Measurements from ENCODE around the gene PRODH2. TPM values are rescaled to one million over a fixed set of nuclear protein-coding genes. Genes with fewer than 3 reads are reported as not detected.
"Not testable (repeated sequence)": the region's sequence is repeated elsewhere in the genome, so short reads cannot be mapped to it uniquely, and the experiment has no call there.

Gene PRODH2
- total RNA-seq, 2 donors from 2014 or later, result not detected

DNA sequence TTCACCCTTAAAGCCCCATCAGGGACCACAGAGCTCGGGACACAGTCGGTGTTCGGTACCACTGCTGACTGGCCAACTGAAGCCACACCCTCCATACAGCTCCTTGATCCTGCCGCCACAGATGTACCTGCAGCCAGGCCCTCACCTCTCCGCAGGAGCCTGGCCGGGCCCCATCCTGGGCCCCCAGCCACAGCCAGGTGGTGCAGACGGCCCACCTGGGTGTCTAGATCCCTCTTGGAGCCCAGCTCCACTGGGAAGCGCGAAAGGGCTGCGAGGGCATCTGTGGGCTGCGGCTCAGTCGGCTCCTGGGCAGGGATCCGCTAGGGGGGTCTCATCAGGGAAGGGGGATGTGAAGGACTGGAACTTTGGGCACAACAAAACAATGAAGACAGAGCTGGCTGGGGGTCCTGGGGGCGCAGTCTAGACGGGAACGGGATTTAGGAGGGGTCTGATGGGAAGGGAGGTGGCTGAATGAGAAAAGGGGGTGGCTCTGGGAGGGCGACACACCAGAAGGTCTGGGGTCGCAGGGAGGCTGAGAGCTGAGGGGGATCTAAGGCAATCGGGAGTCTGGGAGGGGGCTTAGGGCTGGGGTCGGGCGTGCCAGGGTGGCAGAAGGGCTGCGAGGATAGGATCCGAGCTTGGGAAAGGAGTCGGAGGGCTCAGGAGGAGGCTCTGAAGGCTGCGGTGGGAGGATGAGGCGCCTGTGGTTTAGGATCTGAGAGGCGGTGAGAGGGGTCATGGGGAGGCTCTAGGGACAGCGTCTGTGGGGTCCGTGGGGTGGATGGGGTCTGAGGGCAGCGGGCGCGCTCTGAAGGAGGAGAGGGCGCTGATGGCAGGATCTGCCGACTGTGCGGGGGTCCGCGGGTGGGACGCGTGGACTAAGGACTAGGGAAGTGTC is 15.8 kb downstream of the PRODH2 start:
- peaks cover 8 to 9% of the 10 kb centered on the region in 2 donors for H3K4me1 Mint-ChIP-seq (ENCODE audit: low read depth in 2 of 2)

DNA sequence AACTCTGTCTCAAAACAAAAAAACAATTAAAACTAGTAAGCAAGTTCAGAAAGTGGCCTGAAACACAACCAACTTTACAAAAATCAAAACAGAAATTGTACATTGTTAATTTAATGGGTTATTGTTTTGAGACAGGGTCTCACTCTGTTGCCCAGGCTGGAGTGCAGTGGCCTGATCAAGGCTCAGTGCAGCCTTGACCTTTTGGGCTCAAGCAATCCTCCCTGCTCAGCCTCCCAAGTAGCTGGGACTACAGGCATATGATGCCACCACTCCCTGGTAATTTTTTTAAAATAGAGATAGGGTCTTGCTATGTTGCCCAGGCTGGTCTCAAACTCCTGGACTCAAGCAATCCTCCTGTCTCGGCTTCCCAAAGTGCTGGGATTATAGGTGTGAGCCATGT is 17.1 kb downstream of the PRODH2 start:
- DNase-seq (ENCODE audit: low spot score); H3K4me3 Mint-ChIP-seq; H3K27ac Mint-ChIP-seq; H3K36me3 Mint-ChIP-seq; ATAC-seq; H3K4me1 Mint-ChIP-seq (ENCODE audit: low read depth in 2 of 2); H3K9me3 Mint-ChIP-seq: not testable (repeated sequence)
- peaks cover 14 to 15% of the 10 kb centered on the region in 2 donors for H3K27me3 Mint-ChIP-seq

More for the DNA sequence above, 15.8 kb downstream of the PRODH2 start:
- ATAC-seq, result peak; percentile 3 to 12
- no peak for DNase-seq (ENCODE audit: low spot score)
- Mint-ChIP-seq H3K36me3 (no peaks in the 10 kb centered on the region), H3K9me3 (no peaks in the 10 kb centered on the region), H3K27ac (no peak overlapping the region), H3K4me3 (no peak overlapping the region), H3K27me3 (peaks cover 14 to 15% of the 10 kb centered on the region in 2 donors)

DNA sequence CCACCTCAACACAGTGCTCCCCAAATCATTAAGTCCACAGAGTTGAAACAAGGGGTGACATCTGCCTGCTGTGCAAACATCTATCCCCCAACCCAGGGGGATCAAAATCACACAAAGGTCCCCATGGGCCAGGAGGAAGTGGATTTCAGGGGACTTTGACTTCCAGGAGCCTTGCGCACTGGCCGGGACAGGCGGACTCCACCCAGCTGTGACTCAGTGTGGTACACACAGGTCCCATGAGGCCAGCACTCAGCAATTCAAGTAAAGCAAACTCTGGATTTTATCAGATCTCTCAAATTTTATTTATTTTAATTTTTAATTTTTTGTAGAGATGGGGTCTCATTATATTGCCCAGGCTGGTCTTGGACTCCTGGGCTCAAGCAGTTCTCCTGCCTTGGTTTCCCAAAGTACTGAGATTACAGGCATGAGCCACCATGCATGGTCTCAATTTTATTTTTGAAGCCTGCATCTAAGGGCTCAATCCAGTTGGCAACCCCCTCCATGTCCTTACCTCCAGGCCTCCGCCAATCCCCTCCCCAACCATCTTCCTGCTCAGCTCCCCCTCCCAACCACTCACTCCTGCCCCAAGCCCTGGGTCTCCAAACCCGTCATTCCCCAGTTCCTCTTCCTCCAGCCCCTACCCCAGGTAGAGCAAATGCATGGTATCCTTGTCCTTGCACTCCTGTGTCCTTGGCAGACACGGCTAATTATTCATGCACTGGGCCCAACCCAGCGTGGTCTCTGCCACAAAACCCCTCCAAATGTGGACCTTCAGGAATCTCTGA is 19.1 kb downstream of the PRODH2 start:
- peaks cover 7 to 8% of the 10 kb centered on the region in 2 donors for H3K4me1 Mint-ChIP-seq (ENCODE audit: low read depth in 2 of 2)
- H3K4me3 Mint-ChIP-seq, result no peak overlapping the region
- H3K9me3 Mint-ChIP-seq, result no peaks in the 10 kb centered on the region
- peaks cover 12 to 15% of the 10 kb centered on the region in 2 donors for H3K27me3 Mint-ChIP-seq
- no peak overlapping the region for H3K27ac Mint-ChIP-seq
- DNase-seq (ENCODE audit: low spot score) (no peak), ATAC-seq (no peak)
- H3K36me3 Mint-ChIP-seq, result no peaks in the 10 kb centered on the region

DNA sequence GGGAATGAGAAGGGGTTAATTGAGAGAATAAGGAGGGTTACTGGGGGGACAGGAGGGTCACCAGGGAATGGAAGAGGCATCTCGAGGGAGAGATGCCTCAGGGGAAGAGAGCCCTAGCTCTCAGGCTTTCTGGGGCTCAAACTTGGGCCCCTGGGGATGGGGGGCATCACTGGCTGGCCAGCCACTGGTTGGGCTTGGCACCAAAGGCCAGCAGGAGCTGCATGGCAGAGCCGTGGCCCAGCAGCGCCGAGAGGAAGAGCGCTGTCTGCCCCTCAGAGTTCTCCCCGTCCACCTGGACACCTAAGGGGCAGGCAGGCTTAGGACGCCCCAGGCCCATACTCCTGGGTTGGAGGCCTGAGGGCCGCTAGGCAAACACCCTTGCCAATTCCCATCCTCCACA is 19.8 kb downstream of the PRODH2 start:
- DNase-seq (ENCODE audit: low spot score), result no peak
- H3K4me3 Mint-ChIP-seq, result no peak overlapping the region
- no peaks in the 10 kb centered on the region for H3K36me3 Mint-ChIP-seq
- ATAC-seq, result no peak
- peaks cover 12 to 15% of the 10 kb centered on the region in 2 donors for H3K27me3 Mint-ChIP-seq
- peaks cover 7 to 8% of the 10 kb centered on the region in 2 donors for H3K4me1 Mint-ChIP-seq (ENCODE audit: low read depth in 2 of 2)
- H3K27ac Mint-ChIP-seq, result no peak overlapping the region
- no peaks in the 10 kb centered on the region for H3K9me3 Mint-ChIP-seq

DNA sequence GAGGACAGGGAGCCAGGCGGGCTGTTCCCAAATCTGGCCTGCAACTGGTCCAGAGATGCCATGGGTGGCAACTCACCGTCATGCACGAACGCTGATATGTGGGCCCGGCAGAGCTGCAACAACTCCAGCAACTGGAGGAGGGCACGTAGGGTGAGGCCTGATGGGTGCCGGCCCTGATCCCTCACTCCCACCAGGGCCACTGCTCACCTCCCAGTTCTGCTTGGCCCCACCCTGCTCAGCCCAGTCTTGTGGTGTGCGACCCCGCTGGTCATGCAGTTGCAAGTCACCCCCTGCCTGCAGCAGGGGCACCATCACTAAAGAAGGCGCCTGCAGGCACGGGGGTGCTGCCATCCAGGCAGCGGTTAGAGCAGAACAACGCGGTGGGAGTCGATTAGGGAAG is 20.3 kb downstream of the PRODH2 start:
- ATAC-seq (no peak), DNase-seq (ENCODE audit: low spot score) (no peak)
- H3K36me3 Mint-ChIP-seq, result no peaks in the 10 kb centered on the region
- H3K4me1 Mint-ChIP-seq (ENCODE audit: low read depth in 2 of 2), result peaks cover 6% of the 10 kb centered on the region in 2 donors
- H3K4me3 Mint-ChIP-seq, result no peak overlapping the region
- H3K27me3 Mint-ChIP-seq, result peaks cover 10 to 13% of the 10 kb centered on the region in 2 donors
- no peaks in the 10 kb centered on the region for H3K9me3 Mint-ChIP-seq
- H3K27ac Mint-ChIP-seq, result no peak overlapping the region

DNA sequence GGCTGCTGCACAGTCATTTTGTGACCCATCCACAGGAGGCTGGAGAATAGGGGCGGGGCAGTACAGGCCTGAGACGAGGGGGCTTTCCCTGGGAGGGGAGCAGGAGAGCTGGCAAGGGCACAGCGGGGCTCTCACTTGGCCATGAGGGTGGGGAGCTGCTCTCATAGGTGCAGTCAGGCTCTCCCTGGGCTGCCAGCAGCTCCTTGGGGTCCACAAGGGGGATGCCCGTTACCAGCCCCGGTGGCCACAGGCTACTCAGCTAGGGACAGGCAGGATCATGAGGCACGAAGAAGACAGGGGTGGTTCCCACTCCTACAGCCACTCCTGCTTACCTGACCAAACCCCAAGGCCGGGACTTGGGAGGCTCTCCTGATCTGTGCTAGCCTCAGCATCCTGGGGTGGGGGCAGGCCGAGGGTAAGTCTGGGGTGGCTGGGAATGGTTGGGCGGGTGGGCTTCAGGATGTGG is 20.8 kb downstream of the PRODH2 start:
- no peak overlapping the region for H3K27ac Mint-ChIP-seq
- no peak overlapping the region for H3K4me3 Mint-ChIP-seq
- no peaks in the 10 kb centered on the region for H3K36me3 Mint-ChIP-seq
- ATAC-seq (no peak), DNase-seq (ENCODE audit: low spot score) (no peak)
- H3K9me3 Mint-ChIP-seq, result no peaks in the 10 kb centered on the region
- peaks cover 5 to 8% of the 10 kb centered on the region in 2 donors for H3K27me3 Mint-ChIP-seq
- peaks cover 2% of the 10 kb centered on the region in 2 donors for H3K4me1 Mint-ChIP-seq (ENCODE audit: low read depth in 2 of 2)

DNA sequence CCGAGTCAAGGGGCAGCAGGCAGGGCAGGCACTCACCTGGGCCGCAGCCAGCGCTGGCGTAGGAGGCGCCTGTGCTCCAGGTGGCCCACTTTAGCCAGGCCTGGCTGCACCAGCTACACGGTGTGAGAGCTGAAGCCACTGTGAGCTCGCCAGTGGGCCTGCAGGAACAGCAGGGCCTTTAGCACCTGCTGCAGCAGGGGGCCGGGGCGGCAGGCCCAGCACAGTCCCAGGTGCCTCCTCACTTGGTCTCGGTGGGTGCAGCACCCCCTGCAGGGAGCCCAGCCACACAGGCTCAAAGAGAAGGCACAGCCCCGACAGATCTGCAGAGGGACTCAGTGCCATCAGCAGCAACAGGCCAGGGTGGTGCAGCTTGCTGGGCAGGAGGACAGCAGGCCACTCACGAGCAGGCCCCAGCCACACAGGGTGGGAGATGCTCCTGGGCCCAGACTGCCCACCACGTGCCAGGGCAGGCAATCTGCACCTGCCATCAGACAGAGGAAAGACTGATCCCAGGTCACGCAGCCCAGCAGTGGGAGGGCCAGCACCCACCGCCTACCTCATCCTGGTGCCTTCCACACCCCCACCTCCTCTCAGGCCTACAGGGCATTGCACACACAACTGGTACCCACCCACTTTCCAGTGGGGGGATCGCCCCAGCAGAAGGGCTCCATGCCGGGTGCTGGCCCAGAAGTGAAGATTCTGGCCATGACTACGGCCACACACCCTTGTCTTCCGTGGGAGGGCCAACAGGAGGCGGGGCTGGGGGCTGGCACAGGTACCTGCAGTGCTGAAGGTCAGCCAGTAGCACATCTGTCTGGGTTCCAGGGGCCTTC is 21.4 kb downstream of the PRODH2 start:
- Mint-ChIP-seq H3K4me3 (no peak overlapping the region), H3K27ac (no peak overlapping the region), H3K27me3 (peaks cover under 1 to 2% of the 10 kb centered on the region in 2 donors), H3K4me1 (ENCODE audit: low read depth in 2 of 2) (no peaks in the 10 kb centered on the region), H3K36me3 (no peaks in the 10 kb centered on the region), H3K9me3 (no peaks in the 10 kb centered on the region)
- peak in 1 of 2 donors; percentile 10 for ATAC-seq
- no peak for DNase-seq (ENCODE audit: low spot score)

DNA sequence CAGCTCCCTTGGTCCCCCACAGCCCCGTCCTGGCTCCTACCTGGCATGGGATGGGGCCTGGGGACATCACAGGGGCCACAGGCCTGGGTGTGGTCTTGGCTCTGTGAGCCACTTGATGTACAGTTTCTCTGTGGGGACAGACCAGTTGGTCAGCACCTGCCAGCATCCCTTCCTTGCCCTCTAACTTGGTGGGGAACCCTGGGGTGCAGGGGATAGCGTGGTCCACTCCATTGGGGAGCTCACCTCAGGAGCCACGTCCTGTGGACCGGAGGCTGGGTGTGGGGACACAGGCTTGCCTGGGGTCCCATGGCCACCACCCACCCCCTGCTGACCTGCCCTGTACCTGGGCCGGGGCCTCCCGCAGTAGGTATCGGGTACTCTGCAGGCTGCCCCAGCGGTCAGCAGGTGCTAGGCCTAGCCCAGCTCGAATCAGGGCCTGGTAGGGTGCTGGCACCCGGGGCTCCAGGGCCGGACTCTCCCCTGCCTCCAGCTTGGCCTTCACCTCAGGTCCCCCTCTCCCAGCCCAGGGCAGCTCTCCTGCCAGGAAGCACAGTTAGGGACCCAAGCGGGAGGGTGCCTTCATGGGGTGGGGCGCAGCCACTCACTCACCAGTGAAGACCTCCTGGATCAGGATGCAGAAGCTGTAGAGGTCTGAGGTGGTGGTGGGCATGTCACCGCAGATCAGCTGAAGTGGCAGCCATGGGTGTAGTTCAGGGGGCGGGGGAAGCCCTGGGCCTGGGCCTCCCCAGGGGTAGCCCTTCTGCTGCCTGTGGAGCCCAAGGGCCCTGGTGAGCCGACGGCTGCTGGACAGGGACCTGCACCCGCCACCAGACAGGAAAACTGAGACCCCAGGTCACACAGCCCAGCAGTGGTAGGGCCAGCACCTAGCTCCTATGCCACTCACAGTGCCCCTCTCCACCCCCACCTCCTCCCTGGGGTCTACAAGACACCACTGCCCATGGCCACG is 22.4 kb downstream of the PRODH2 start:
- H3K9me3 Mint-ChIP-seq, result no peaks in the 10 kb centered on the region
- H3K27ac Mint-ChIP-seq, result no peak overlapping the region
- no peaks in the 10 kb centered on the region for H3K4me1 Mint-ChIP-seq (ENCODE audit: low read depth in 2 of 2)
- ATAC-seq, result no peak
- no peaks in the 10 kb centered on the region for H3K27me3 Mint-ChIP-seq
- H3K4me3 Mint-ChIP-seq, result no peak overlapping the region
- no peak for DNase-seq (ENCODE audit: low spot score)
- no peaks in the 10 kb centered on the region for H3K36me3 Mint-ChIP-seq

DNA sequence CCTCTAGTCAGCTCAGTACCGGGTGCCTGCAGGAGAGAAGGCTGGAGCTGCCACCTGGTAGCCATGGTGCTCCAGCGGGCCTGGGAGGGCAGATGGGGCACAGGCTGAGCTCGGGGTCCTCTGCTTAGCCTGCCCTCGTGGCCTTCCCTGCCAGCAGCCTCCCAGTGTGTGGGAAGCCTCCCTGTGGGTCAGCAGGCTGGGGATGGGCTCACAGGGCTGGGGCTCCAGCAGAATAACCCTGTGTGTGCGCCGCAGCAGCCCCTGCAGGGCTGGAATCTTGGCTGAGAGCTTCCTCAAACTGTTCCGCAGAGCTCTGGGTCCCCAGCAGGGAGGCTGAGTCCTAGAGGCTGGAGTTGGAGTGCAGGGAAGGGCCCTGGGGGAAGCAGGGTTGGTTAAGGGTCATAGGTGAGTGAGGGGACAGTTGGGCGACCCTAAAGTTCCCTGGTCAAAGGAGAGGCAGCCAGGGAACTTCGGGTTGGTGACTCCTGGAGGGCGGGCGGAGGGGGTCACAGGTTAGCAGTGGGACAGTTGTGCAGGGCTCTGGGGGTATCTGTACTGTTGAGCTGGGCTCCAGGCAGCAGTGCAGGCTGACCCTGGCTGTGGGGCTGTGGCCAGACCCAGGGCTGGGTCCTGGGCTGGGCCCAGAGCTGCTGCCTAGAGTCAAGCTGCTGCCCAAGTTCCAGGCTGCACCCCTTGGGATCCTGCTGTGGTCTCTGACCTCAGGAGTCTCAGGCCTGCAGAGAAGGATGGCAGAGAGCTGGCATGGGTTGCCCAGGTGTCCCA is 23.3 kb downstream of the PRODH2 start:
- Mint-ChIP-seq H3K27ac (no peak overlapping the region), H3K4me3 (no peak overlapping the region), H3K9me3 (no peaks in the 10 kb centered on the region), H3K27me3 (no peaks in the 10 kb centered on the region), H3K4me1 (ENCODE audit: low read depth in 2 of 2) (no peaks in the 10 kb centered on the region), H3K36me3 (no peaks in the 10 kb centered on the region)
- DNase-seq (ENCODE audit: low spot score) (no peak), ATAC-seq (no peak)

DNA sequence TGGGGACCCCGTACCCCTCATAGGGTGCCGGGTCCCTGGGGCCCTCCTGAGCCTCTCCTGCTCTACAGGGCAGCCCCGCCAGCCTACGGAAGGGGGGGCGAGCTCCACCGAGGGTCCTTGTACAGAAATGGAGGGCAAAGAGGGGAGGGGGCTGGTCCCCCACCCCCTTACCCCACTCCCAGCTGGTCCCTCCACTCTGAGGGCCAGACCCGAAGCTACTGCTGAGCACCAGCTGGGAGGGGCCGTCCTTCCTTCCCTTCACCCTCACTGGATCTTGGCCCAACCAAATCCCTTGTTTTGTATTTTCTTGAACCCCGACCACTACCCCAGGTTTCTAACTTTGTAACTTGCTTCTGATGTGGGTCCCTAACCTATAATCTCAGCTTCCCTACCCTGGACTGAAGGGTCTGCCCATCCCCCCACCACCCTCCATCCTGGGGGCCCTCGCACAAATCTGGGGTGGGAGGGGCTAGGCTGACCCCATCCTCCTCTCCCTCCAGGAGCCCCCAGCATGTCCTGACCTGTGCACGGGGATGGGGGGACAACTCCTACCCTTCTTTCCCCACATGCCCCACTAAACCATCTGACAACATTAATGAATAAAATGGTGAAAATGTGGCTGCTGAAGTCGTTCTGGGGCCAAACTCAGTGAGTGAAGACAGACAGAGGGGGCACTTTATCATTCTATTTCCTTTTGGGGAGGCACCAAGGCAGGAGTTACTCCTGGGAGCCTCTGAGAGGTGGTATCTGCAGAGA is 24.3 kb downstream of the PRODH2 start:
- no peaks in the 10 kb centered on the region for H3K36me3 Mint-ChIP-seq
- H3K4me3 Mint-ChIP-seq, result no peak overlapping the region
- no peak overlapping the region for H3K27ac Mint-ChIP-seq
- no peaks in the 10 kb centered on the region for H3K9me3 Mint-ChIP-seq
- peaks cover under 1 to 4% of the 10 kb centered on the region in 2 donors for H3K4me1 Mint-ChIP-seq (ENCODE audit: low read depth in 2 of 2)
- ATAC-seq (no peak), DNase-seq (ENCODE audit: low spot score) (no peak)
- no peaks in the 10 kb centered on the region for H3K27me3 Mint-ChIP-seq

DNA sequence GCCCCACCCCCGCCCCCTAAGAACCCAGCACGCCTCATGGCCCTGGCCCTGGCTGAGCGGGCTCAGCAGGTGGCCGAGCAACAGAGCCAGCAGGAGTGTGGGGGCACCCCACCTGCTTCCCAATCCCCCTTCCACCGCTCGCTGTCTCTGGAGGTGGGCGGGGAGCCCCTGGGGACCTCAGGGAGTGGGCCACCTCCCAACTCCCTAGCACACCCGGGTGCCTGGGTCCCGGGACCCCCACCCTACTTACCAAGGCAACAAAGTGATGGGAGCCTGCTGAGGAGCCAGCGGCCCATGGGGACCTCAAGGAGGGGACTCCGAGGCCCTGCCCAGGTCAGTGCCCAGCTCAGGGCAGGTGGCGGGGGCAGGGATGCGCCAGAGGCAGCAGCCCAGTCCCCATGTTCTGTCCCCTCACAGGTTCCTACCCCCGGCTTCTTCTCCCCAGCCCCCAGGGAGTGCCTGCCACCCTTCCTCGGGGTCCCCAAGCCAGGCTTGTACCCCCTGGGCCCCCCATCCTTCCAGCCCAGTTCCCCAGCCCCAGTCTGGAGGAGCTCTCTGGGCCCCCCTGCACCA is 25.3 kb downstream of the PRODH2 start:
- Mint-ChIP-seq H3K4me3 (no peak overlapping the region), H3K27ac (no peak overlapping the region)
- no peak for DNase-seq (ENCODE audit: low spot score)

More for the DNA sequence above, 25.3 kb downstream of the PRODH2 start:
- no peak for ATAC-seq
- H3K36me3 Mint-ChIP-seq, result no peaks in the 10 kb centered on the region
- H3K9me3 Mint-ChIP-seq, result no peaks in the 10 kb centered on the region
- no peaks in the 10 kb centered on the region for H3K27me3 Mint-ChIP-seq
- H3K4me1 Mint-ChIP-seq (ENCODE audit: low read depth in 2 of 2), result peaks cover 6 to 10% of the 10 kb centered on the region in 2 donors
